Ovary (tissue), 9 donors: Measurements from ENCODE around the gene TACC2. TPM values are rescaled to one million over a fixed set of nuclear protein-coding genes. Genes with fewer than 3 reads are reported as not detected.

Experiments used
- DNase-seq, 5 donors: peaks; one replicate each; pipeline ENCODE4 v3.0.0-alpha.2; 2019 to 2020
- H3K27ac ChIP-seq, 2 donors: fragments of 200-600 bp; one replicate each; pipeline versions ENCODE4 v1.5.1 to v1.8.0; 2019 to 2022
- H3K27me3 ChIP-seq: fragments of 200-600 bp; one replicate; pipeline ENCODE4 v1.8.0; 2022
- H3K36me3 ChIP-seq: fragments of 200-600 bp; sonication (generic); one replicate; pipeline ENCODE4 v1.5.1; 2019
- H3K4me1 ChIP-seq: one replicate; pipeline ENCODE4 v1.8.1; 2013; ENCODE audit warnings: mild to moderate bottlenecking, moderate library complexity; ENCODE audit not compliant: insufficient read depth
- H3K4me3 ChIP-seq: fragments of 200-600 bp; sonication (generic); one replicate; pipeline ENCODE4 v1.5.1; 2017
- H3K9me3 ChIP-seq, 2 donors: fragments of 200-600 bp in 1 of 2; sonication (generic) in 1 of 2; one replicate each; pipeline versions ENCODE4 v1.5.1 to v1.8.1; 2013 to 2019; ENCODE audit warnings: mild to moderate bottlenecking in 1 of 2, moderate library complexity in 1 of 2
- CTCF ChIP-seq, 3 donors: fragments of 450-650 bp in 2 of 3; fragments of 200-600 bp in 1 of 3; IDR thresholded peaks; one replicate each; pipeline versions ENCODE4 v1.5.1 to v1.8.0; 2016 to 2022; ENCODE audit warnings: antibody characterized with exemption in 3 of 3, mild to moderate bottlenecking in 1 of 3
- EP300 ChIP-seq: sonication (generic); formaldehyde crosslinking; IDR thresholded peaks from one replicate; pipeline ENCODE4 v1.6.1; 2017; ENCODE audit warnings: antibody characterized with exemption
- POLR2A ChIP-seq: fragments of 450-650 bp; IDR thresholded peaks from one replicate; pipeline ENCODE4 v1.6.1; 2017; ENCODE audit warnings: antibody characterized with exemption, mild to moderate bottlenecking, moderate library complexity
- WGBS, 3 donors: extraction: QIAGEN DNeasy Blood & Tissue Kit in 1 of 3; methylation state at CpG; one replicate each; pipeline versions ENCODE4 v1.1.5 to v1.1.7; 2013 to 2017; 5-methylcytosine and 5-hydroxymethylcytosine counted together
- intact Hi-C, 4 donors: fragments of 100-400 bp; cut with DNase I; formaldehyde crosslinking; loops; one replicate each; pipeline versions ENCODE4 v1.11.0 to v1.15.1; 2022 to 2023
- polyA plus RNA-seq, 2 donors: library from polyadenylated mRNA; stranded (reverse); fragments of 200-250 nt in 1 of 2; fragments of 350-450 nt in 1 of 2; fragmentation: Illumina TruSeq in 1 of 2; extraction: RNeasy Lipid Tissue Mini Kit (QIAGEN cat#74804) in 1 of 2; gene quantifications; one replicate each; pipeline ENCODE4 v1.2.3, GENCODE V29; 2013 to 2014
- total RNA-seq, 7 donors: library from RNA; depleted of rRNA in 2 of 7; stranded (reverse); fragments of >200 nt in 2 of 7; fragmentation: NEBNext Ultra II Directional in 3 of 7; extraction: Animal tissue kit (Norgen Biotek cat#: 25700) in 3 of 7; gene quantifications; one replicate each; pipeline versions ENCODE4 v1.1.0 to v1.2.4, GENCODE V29; 2016 to 2023
- donor health status: DM: no; HTN: no; CAD: no; lungs with moderate emphysema.
- donor health status: DM: no; HTN: no; CAD: no.
- donor health status: Bipolar disorder and iron deficiency.
- donor health status: DM: yes; HTN: yes; CAD: no.
- donor health status: DM: no; HTN: no; CAD: no.
- donor health status: DM: yes; HTN: yes; CAD: no.

The TACC2 gene
- total and polyA plus RNA-seq, 9 donors, result 6.1 to 66.4 (median 14.2) TPM

- no peak overlapping the region for H3K27ac ChIP-seq
- H3K4me3 ChIP-seq, result no peak overlapping the region
- peak; percentile 20 to 61 (median 54) for DNase-seq
- no peak for TF ChIP-seq EP300
- TF ChIP-seq CTCF (IDR thresholded peaks at IDR 0.05), result peak; percentile 11 to 48 (median 47)
- TF ChIP-seq POLR2A, result no peak
- H3K27me3 ChIP-seq, result no peaks in the 10 kb centered on the region
- intact Hi-C loops, result no loop called here
- H3K4me1 ChIP-seq, result no peaks in the 10 kb centered on the region
- no peaks in the 10 kb centered on the region for H3K9me3 ChIP-seq
- 36 to 38% (median 37%) methylated on average over 14 of the region's 14 CpGs for WGBS, 3 donors
- no peaks in the 10 kb centered on the region for H3K36me3 ChIP-seq
These were observed 279.1 kb downstream of the TACC2 start for GRCh38 chr10:122267849-122268737.

- TF ChIP-seq EP300, result no peak
- no peaks in the 10 kb centered on the region for H3K36me3 ChIP-seq
- H3K27me3 ChIP-seq, result no peaks in the 10 kb centered on the region
- 73 to 80% (median 75%) methylated on average over 10 of the region's 10 CpGs for whole genome bisulfite sequencing, 3 donors
- intact Hi-C loops, result no loop called here
- H3K27ac ChIP-seq, result no peak overlapping the region
- DNase-seq, result peak in 1 of 5 donors; percentile 9
- H3K9me3 ChIP-seq, result no peaks in the 10 kb centered on the region
- no peak overlapping the region for H3K4me3 ChIP-seq
- H3K4me1 ChIP-seq, result no peaks in the 10 kb centered on the region
These were observed 280.2 kb downstream of the TACC2 start for GRCh38 chr10:122269059-122269687.

GRCh38 chr10:122271076-122271475 is 282.1 kb downstream of the TACC2 start, which contains the start of gene BTBD16:
TSS of gene BTBD16 (plus strand) at chr10:122271296. CDS start at chr10:122275082, 3,786 bp downstream.
- H3K27ac ChIP-seq, result no peak within 1 kb of the TSS
- WGBS, 3 donors, result 48 to 59% (median 56%) methylated on average over 5 of the region's 5 CpGs
- intact Hi-C loops, result no loop called here
- no peaks in the 10 kb centered on the region for H3K9me3 ChIP-seq
- no peaks in the 10 kb centered on the region for H3K27me3 ChIP-seq
- DNase-seq, result peak in 1 of 5 donors; percentile 5
- no peaks in the 10 kb centered on the region for H3K4me1 ChIP-seq
- H3K36me3 ChIP-seq, result no peaks in the 10 kb centered on the region
- TF ChIP-seq POLR2A, result no peak
- TF ChIP-seq EP300, result no peak
- no peak for TF ChIP-seq CTCF (IDR thresholded peaks at IDR 0.05)
- H3K4me3 ChIP-seq, result no peak within 1 kb of the TSS

- Histone ChIP-seq H3K9me3 (no peaks in the 10 kb centered on the region), H3K4me3 (no peak overlapping the region), H3K4me1 (no peaks in the 10 kb centered on the region), H3K27me3 (no peaks in the 10 kb centered on the region), H3K27ac (no peak overlapping the region), H3K36me3 (no peaks in the 10 kb centered on the region)
- peak in 1 of 5 donors; percentile 4 for DNase-seq
- intact Hi-C loops, result no loop called here
- TF ChIP-seq CTCF (IDR thresholded peaks at IDR 0.05) (no peak), POLR2A (no peak), EP300 (no peak)
- whole genome bisulfite sequencing, 3 donors, result 86 to 93% (median 90%) methylated on average over 10 of the region's 10 CpGs
These were observed 285.1 kb downstream of the TACC2 start for GRCh38 chr10:122273966-122274545.
